ENCODE measurements around the gene TBXAS1.

TBXAS1 gene

GRCh38 chr7:139968931-139969330, 139.9 kb downstream of the TBXAS1 start:
- H3K27ac ChIP-seq = no peak overlapping the region
- TF ChIP-seq CTCF (IDR thresholded peaks at IDR 0.05) (no peak), ZFX (IDR thresholded peaks at IDR 0.05; ENCODE audit: borderline replicate concordance) (no peak)

- TF ChIP-seq CTCF (IDR thresholded peaks at IDR 0.05) = no peak
- no peak for TF ChIP-seq ZFX (IDR thresholded peaks at IDR 0.05; ENCODE audit: borderline replicate concordance)
- no peak overlapping the region for H3K27ac ChIP-seq
These were observed 143.0 kb downstream of the TBXAS1 start for GRCh38 chr7:139972029-139972428.

- no peak overlapping the region for H3K27ac ChIP-seq
These were observed 144.3 kb downstream of the TBXAS1 start for GRCh38 chr7:139973101-139974050.

GRCh38 chr7:139974179-139974811, 145.2 kb downstream of the TBXAS1 start:
- TF ChIP-seq CTCF (IDR thresholded peaks at IDR 0.05) (no peak), ZFX (IDR thresholded peaks at IDR 0.05; ENCODE audit: borderline replicate concordance) (no peak)

More at GRCh38 chr7:139973101-139974050, 144.3 kb downstream of the TBXAS1 start:
- TF ChIP-seq CTCF (IDR thresholded peaks at IDR 0.05) (no peak), ZFX (IDR thresholded peaks at IDR 0.05; ENCODE audit: borderline replicate concordance) (no peak)

GRCh38 chr7:139976055-139976837, 147.2 kb downstream of the TBXAS1 start:
- TF ChIP-seq ZFX (IDR thresholded peaks at IDR 0.05; ENCODE audit: borderline replicate concordance) (no peak), CTCF (IDR thresholded peaks at IDR 0.05) (no peak)
- no peak overlapping the region for H3K27ac ChIP-seq

More at GRCh38 chr7:139974179-139974811, 145.2 kb downstream of the TBXAS1 start:
- no peak overlapping the region for H3K27ac ChIP-seq

GRCh38 chr7:139976838-139977656, 148.0 kb downstream of the TBXAS1 start:
- TF ChIP-seq CTCF (IDR thresholded peaks at IDR 0.05) (no peak), ZFX (IDR thresholded peaks at IDR 0.05; ENCODE audit: borderline replicate concordance) (no peak)

More at GRCh38 chr7:139976838-139977656, 148.0 kb downstream of the TBXAS1 start:
- no peak overlapping the region for H3K27ac ChIP-seq

Measured in 22Rv1 (cell line).